HEK293 (cell line): Measurements from ENCODE around the gene CDK17.

Source experiments
- KLF10 ChIP-seq: fragments of 450-650 bp; IDR thresholded peaks from 2 replicates; pipeline ENCODE4 v1.5.1; 2018; ENCODE audit warnings: missing biosample characterization, mild to moderate bottlenecking, missing genetic modification characterization
- ZNF155 ChIP-seq: fragments of 450-650 bp; formaldehyde crosslinking; IDR thresholded peaks from 2 replicates; pipeline ENCODE4 v1.5.1; 2016; ENCODE audit warnings: missing biosample characterization, missing genetic modification characterization
- ZNF670 ChIP-seq: fragments of 450-650 bp; formaldehyde crosslinking; IDR thresholded peaks from 2 replicates; pipeline ENCODE4 v1.5.1; 2016; ENCODE audit warnings: missing biosample characterization, missing genetic modification characterization, low read depth

DNA sequence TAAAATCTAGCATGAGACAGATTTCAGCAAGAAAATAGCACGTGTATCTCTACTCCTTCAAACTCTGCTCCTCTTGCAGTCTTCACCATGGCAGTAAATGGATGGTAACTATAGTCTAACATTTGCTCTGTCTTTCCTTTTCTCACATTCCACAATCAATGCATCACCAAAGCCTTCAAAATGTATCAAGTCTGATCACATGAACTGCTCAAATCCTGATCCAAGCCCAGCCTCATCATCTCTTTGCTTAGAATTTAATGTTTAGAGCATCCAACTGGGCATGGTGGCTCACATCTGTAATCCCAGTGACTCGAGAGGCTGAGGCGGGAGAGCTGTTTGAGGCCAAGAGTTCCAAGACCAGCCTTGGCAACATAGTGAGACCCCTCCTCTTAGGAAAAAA is 45.9 kb downstream of the CDK17 start:
- no peak for TF ChIP-seq ZNF670 (tag by site-specific recombination)
- TF ChIP-seq ZNF155 (tag by site-specific recombination), result no peak
- no peak for TF ChIP-seq KLF10 (tag by site-specific recombination)
